Measurements from ENCODE around the gene TMEM236.

TMEM236 gene

DNA sequence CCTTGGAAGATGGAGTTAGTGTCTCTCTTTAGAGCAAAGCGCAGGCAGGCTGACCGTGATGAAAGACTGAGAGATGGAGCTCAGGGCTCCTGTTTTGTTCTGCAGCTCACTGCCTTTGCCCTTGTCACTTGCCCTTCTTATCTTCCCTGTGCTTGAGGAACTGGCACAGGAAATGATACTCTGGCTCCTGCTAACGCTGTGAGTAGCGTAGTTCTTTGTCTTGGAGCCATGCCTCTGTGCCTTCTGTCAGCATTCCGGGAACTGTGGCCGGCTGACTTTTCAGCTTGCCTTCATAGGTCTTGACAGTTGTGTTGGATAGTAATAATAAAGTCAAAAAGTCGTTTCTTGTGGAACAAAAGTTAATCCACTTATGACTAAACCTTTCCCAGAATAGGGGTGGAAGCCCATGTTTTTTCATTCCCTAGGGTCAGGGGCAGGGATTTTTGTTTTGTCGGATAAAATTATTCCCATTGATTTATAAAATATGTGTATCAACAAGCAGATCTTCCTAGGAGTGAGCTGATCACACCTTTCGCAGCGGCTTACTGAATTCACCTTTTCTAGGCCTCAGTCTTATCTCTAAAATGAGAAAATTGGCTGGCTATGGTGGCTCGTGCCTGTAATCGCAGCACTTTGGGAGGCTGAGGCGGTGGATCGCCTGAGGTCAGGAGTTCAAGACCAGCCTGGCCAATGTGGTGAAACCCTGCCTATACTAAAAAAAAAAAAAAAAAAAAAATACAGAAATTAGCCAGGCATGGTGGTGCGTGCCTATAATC, 16.6 kb upstream of the TMEM236 start:
- H3K4me3 ChIP-seq (ENCODE audit: low read depth, low read length) = no peak overlapping the region
- no peak for DNase-seq (ENCODE audit: low read depth)
- TF ChIP-seq MYC (IDR thresholded peaks at IDR 0.05; ENCODE audit: low read depth, low read length) = no peak
- TF ChIP-seq CTCF (IDR thresholded peaks at IDR 0.05; ENCODE audit: low read depth, low read length) = no peak
- no peak for TF ChIP-seq POLR2A (IDR thresholded peaks at IDR 0.05; ENCODE audit: extremely low read depth, insufficient read length)
- no peak for TF ChIP-seq MAX (IDR thresholded peaks at IDR 0.05; ENCODE audit: low read depth, low read length)

- TF ChIP-seq MYC (IDR thresholded peaks at IDR 0.05; ENCODE audit: low read depth, low read length) (no peak), POLR2A (IDR thresholded peaks at IDR 0.05; ENCODE audit: extremely low read depth, insufficient read length) (no peak), MAX (IDR thresholded peaks at IDR 0.05; ENCODE audit: low read depth, low read length) (no peak), CTCF (IDR thresholded peaks at IDR 0.05; ENCODE audit: low read depth, low read length) (no peak)
- no peak for DNase-seq (ENCODE audit: low read depth)
- no peak overlapping the region for H3K4me3 ChIP-seq (ENCODE audit: low read depth, low read length)
Measured at GRCh38 chr10:17736223-17736622, 15.8 kb upstream of the TMEM236 start.

DNA sequence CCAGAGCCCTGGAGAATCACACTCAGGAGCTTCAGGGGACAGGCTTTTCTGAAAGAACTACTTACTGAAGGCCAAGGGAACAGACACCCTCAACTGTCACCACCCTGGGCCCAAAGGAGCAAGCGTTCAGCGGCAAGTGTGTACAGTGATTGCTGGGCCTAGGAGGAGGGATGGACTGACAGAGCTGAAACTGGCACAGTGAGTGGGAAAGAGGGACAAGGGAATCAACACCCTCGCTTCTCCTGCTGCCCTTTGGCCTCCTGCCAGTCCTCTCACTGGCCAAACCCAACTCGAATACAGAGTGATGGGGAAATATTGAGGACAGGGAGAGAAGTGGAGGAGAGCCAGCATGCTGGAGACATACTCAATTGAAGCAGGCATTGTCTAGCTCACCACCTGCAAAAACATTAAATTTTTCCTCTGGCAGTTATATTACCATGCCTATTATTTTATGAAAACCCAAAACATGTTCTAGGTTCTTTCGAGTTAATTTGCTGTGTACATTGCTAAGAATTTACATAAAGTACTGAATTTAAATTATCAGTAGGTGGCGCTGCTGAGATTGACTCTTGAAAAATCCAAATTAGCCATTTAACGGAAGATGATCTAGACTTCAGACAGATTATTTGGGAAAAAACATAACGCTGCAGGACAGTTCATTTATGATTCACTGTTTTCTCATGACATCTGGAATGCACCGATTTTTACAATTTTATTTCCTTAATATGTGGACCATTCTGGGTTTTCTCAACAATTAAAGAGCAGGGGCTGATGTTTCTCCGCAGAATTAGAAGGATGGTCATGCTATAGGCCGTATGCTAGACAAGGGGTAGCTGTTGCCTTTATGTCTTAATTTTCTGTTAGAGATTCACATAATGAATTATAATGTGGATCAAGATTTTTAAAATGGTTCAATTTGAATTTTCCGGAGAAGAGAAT, 14.7 kb upstream of the TMEM236 start:
- H3K4me3 ChIP-seq (ENCODE audit: low read depth, low read length) = no peak overlapping the region
- DNase-seq (ENCODE audit: low read depth) = peak; percentile 30
- TF ChIP-seq CTCF (IDR thresholded peaks at IDR 0.05; ENCODE audit: low read depth, low read length) = peak; percentile 13
- TF ChIP-seq MYC (IDR thresholded peaks at IDR 0.05; ENCODE audit: low read depth, low read length) = no peak
- TF ChIP-seq MAX (IDR thresholded peaks at IDR 0.05; ENCODE audit: low read depth, low read length) = no peak
- TF ChIP-seq POLR2A (IDR thresholded peaks at IDR 0.05; ENCODE audit: extremely low read depth, insufficient read length) = no peak

GRCh38 chr10:17740668-17741067, 11.3 kb upstream of the TMEM236 start:
- H3K4me3 ChIP-seq (ENCODE audit: low read depth, low read length) = no peak overlapping the region
- DNase-seq (ENCODE audit: low read depth) = no peak
- no peak for TF ChIP-seq MYC (IDR thresholded peaks at IDR 0.05; ENCODE audit: low read depth, low read length)
- TF ChIP-seq POLR2A (IDR thresholded peaks at IDR 0.05; ENCODE audit: extremely low read depth, insufficient read length) = no peak
- TF ChIP-seq MAX (IDR thresholded peaks at IDR 0.05; ENCODE audit: low read depth, low read length) = no peak
- TF ChIP-seq CTCF (IDR thresholded peaks at IDR 0.05; ENCODE audit: low read depth, low read length) = no peak

- no peak overlapping the region for H3K4me3 ChIP-seq (ENCODE audit: low read depth, low read length)
Measured at GRCh38 chr10:17742918-17743317, 9.1 kb upstream of the TMEM236 start.

More at GRCh38 chr10:17742918-17743317, 9.1 kb upstream of the TMEM236 start:
- TF ChIP-seq CTCF (IDR thresholded peaks at IDR 0.05; ENCODE audit: low read depth, low read length) (peak; percentile 58), MYC (IDR thresholded peaks at IDR 0.05; ENCODE audit: low read depth, low read length) (no peak), MAX (IDR thresholded peaks at IDR 0.05; ENCODE audit: low read depth, low read length) (no peak), POLR2A (IDR thresholded peaks at IDR 0.05; ENCODE audit: extremely low read depth, insufficient read length) (no peak)
- peak; percentile 56 for DNase-seq (ENCODE audit: low read depth)

Measured in NB4 (cell line).